ENCODE results near the gene BAIAP2L1.

- TF ChIP-seq, protein P1, sequence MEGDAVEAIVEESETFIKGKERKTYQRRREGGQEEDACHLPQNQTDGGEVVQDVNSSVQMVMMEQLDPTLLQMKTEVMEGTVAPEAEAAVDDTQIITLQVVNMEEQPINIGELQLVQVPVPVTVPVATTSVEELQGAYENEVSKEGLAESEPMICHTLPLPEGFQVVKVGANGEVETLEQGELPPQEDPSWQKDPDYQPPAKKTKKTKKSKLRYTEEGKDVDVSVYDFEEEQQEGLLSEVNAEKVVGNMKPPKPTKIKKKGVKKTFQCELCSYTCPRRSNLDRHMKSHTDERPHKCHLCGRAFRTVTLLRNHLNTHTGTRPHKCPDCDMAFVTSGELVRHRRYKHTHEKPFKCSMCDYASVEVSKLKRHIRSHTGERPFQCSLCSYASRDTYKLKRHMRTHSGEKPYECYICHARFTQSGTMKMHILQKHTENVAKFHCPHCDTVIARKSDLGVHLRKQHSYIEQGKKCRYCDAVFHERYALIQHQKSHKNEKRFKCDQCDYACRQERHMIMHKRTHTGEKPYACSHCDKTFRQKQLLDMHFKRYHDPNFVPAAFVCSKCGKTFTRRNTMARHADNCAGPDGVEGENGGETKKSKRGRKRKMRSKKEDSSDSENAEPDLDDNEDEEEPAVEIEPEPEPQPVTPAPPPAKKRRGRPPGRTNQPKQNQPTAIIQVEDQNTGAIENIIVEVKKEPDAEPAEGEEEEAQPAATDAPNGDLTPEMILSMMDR (IDR thresholded peaks at IDR 0.05) = no peak
- TF ChIP-seq POLR2AphosphoS5 (IDR thresholded peaks at IDR 0.05) (no peak), POLR2A (IDR thresholded peaks at IDR 0.05) (no peak)
Measured at GRCh38 chr7:98406827-98407226, 5.9 kb upstream of the BAIAP2L1 start.
